22Rv1 (cell line): ENCODE results near the gene COPZ1.

Source experiments
- CTCF ChIP-seq: fragments of 450-650 bp; IDR thresholded peaks from 2 replicates; pipeline ENCODE4 v1.5.1; 2017; ENCODE audit warnings: mild to moderate bottlenecking
- ZFX ChIP-seq: fragments of 450-650 bp; IDR thresholded peaks from 2 replicates; pipeline ENCODE4 v1.6.1; 2017; ENCODE audit warnings: antibody characterized with exemption, borderline replicate concordance

- TF ChIP-seq CTCF, result peak; percentile 98
- no peak for TF ChIP-seq ZFX
Measured at GRCh38 chr12:54294152-54294952, 30.6 kb upstream of the COPZ1 start.
